ENCODE measurements around the gene STPG3. TPM values are rescaled to one million over a fixed set of nuclear protein-coding genes. Genes with fewer than 3 reads are reported as not detected.

STPG3 gene
- total and polyA plus RNA-seq, 2 of the 8 experiments (the other 6 are each of a cell fraction or from before 2014, with no cell fraction given) = not detected

DNA sequence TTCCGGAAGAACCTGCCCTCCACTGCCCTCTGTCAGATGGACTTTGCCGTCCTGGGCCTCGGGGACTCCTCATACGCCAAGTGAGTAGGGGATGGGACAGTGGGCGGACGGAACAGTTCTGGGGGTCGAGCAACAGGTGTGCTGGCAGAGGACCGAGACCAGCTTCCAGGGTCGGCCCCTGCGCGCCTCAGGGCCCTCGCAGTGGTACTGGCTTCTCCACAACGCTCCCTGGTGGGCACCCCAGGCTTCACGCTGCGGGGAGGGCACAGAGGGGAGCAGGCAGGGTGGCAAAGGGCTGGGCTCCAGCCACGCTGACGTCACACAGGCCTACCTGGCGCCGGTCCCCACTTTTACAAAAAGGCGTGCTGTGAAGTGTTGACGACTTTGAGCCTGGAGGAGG lies 38.6 kb upstream of the STPG3 start:
- Histone ChIP-seq H3K79me2 (ENCODE audit: control insufficient read depth in 1 of 2, insufficient read depth in 2 of 2, low read length in 2 of 2) (0 out of 4 replicates have a peak, but pooled peaks cover 0 to 1% of the 10 kb centered on the region in 2 experiments), H2BK5ac (ENCODE audit: low read depth, low read length) (no peak overlapping the region), H3K9ac (replicated peaks in 1 of 4; ENCODE audit: extremely low read depth in 1 of 4, low read depth in 3 of 4, low read length in 3 of 4) (no peak overlapping the region), H3K4ac (replicated peaks; ENCODE audit: insufficient read length, low read depth, low read length) (no peak overlapping the region), H3K4me1 (replicated peaks in 1 of 4; ENCODE audit: control insufficient read depth in 3 of 4, insufficient read depth in 4 of 4, low read length in 3 of 4) (peaks cover 0 to 5% (median 3%) of the 10 kb centered on the region in 4 experiments; a peak in 5 of 7 replicates), H3K79me1 (ENCODE audit: low read depth, low read length) (no peaks in the 10 kb centered on the region; the same call in 1 of the 2 replicates), H3K9me3 (ENCODE audit: insufficient read depth in 2 of 2, low read depth in 1 of 2, low read length in 1 of 2) (no peaks in the 10 kb centered on the region), H2BK120ac (replicated peaks; ENCODE audit: low read depth, low read length) (no peak overlapping the region), H4K5ac (ENCODE audit: insufficient read length, low read depth, low read length) (no peak overlapping the region), H3K4me2 (ENCODE audit: insufficient read depth in 1 of 2, low read depth in 2 of 2, low read length in 2 of 2) (no peak overlapping the region), H3K4me3 (ENCODE audit: extremely low read depth in 1 of 4, insufficient read depth in 2 of 4, low read depth in 3 of 4, low read length in 4 of 4) (no peak overlapping the region), H2BK20ac (ENCODE audit: low read length) (no peak overlapping the region), H3K27me3 (replicated peaks in 1 of 4; ENCODE audit: control insufficient read depth in 3 of 4, extremely low read depth in 1 of 4, insufficient read depth in 3 of 4, low read length in 3 of 4) (no peaks in the 10 kb centered on the region), H2BK12ac (ENCODE audit: low read depth, low read length) (no peak overlapping the region), H4K20me1 (replicated peaks in 1 of 2; ENCODE audit: control insufficient read depth in 1 of 2, insufficient read depth in 2 of 2, low read length in 2 of 2) (peaks cover 0 to 12% of the 10 kb centered on the region in 2 experiments), H3K23me2 (ENCODE audit: low read depth, low read length) (no peaks in the 10 kb centered on the region), H3K14ac (ENCODE audit: insufficient read length) (no peak overlapping the region), H3K23ac (ENCODE audit: insufficient read length) (no peak overlapping the region), H2BK15ac (ENCODE audit: low read length) (no peak overlapping the region), H2AK5ac (ENCODE audit: low read depth, low read length) (no peak overlapping the region), H3K36me3 (ENCODE audit: control insufficient read depth in 2 of 4, insufficient read depth in 4 of 4, low read length in 3 of 4) (peaks cover 0 to 22% (median 9%) of the 10 kb centered on the region in 4 experiments; a peak in 7 of 8 replicates), H4K8ac (ENCODE audit: extremely low read depth, insufficient read depth, low read length) (no peak overlapping the region), H2AFZ (ENCODE audit: low read length) (no peak overlapping the region), H3K27ac (ENCODE audit: low read depth, low read length) (no peak overlapping the region), H4K91ac (replicated peaks; ENCODE audit: insufficient read length, low read length) (no peak overlapping the region), H3K56ac (replicated peaks; ENCODE audit: insufficient read length, low read depth, low read length) (no peak overlapping the region), H3K18ac (ENCODE audit: extremely low read depth, low read length) (no peak overlapping the region)
- WGBS, 2 experiments (ENCODE audit: extremely low coverage in 1 of 2, insufficient coverage in 1 of 2, insufficient read length in 1 of 2, insufficient replicate concordance in 2 of 2, low coverage in 1 of 2, low lambda C conversion rate in 2 of 2, missing lambda C conversion rate in 1 of 2) = 91% methylated on average over 17 of the region's 21 CpGs; no CpG with 5 or more reads in 1 of the 2 experiments
- FAIRE-seq (no peak), DNase-seq (ENCODE audit: low read depth in 1 of 2, low spot score in 2 of 2) (no peak)
- ChIA-PET POLR2A (ENCODE audit: partially characterized antibody) (interaction anchor here (0.7 to 69.9 kb wide), 10 partner anchors 7 to 99 kb away, joined by 3 to 1462 read pairs (median 4); partner anchors contain the start of genes ANAPC2, CYSRT1, NELFB and RNF208), CTCF (ENCODE audit: partially characterized antibody) (interaction anchor here (0.9 to 4.0 kb wide), 9 partner anchors 9 to 142 kb away, joined by 3 to 31 read pairs (median 4); partner anchors contain the start of genes ANAPC2, CYSRT1, RNF208 and RNF224)
- TF ChIP-seq KDM4A (IDR thresholded peaks at IDR 0.05; ENCODE audit: low read depth, low read length, severe bottlenecking) = no peak
- TF ChIP-seq SUZ12 (IDR thresholded peaks at IDR 0.05; ENCODE audit: low read length) = no peak
- TF ChIP-seq TAF1 (IDR thresholded peaks at IDR 0.05; ENCODE audit: low read depth, low read length) = no peak
- TF ChIP-seq TEAD4 (IDR thresholded peaks at IDR 0.05; ENCODE audit: low read depth, low read length) = no peak
- TF ChIP-seq BRCA1 (IDR thresholded peaks at IDR 0.05; ENCODE audit: low read depth, low read length) = no peak
- TF ChIP-seq RNF2 (IDR thresholded peaks at IDR 0.05; ENCODE audit: borderline replicate concordance, low read depth, low read length, missing control alignments, poor library complexity, severe bottlenecking) = no peak
- no peak for TF ChIP-seq TBP (IDR thresholded peaks at IDR 0.05; ENCODE audit: low read depth, low read length)

All from H1 (cell line).